ENCODE measurements around the gene AFF3.

AFF3 gene

GRCh38 chr2:99659874-99660273 is 482.5 kb downstream of the AFF3 start:
- Histone ChIP-seq H3K4me3 (ENCODE audit: low read length) (no peak overlapping the region), H3K79me2 (ENCODE audit: control insufficient read depth, low read length) (no peaks in the 10 kb centered on the region), H3K27me3 (ENCODE audit: control insufficient read depth, low read length) (no peaks in the 10 kb centered on the region), H3K9me2 (replicated peaks; ENCODE audit: control insufficient read depth, low read length) (no peaks in the 10 kb centered on the region), H3K4me2 (ENCODE audit: low read length) (no peak overlapping the region), H3K9me3 (ENCODE audit: control insufficient read depth, insufficient read depth, low read length) (no peaks in the 10 kb centered on the region), H3K4me1 (ENCODE audit: control insufficient read depth, low read length) (peaks cover 25% of the 10 kb centered on the region), H3F3A (ENCODE audit: control insufficient read depth, insufficient read depth) (no peaks in the 10 kb centered on the region), H3K27ac (ENCODE audit: low read depth, low read length) (no peak overlapping the region), H4K20me1 (ENCODE audit: control insufficient read depth, insufficient read depth, low read depth, low read length) (no peaks in the 10 kb centered on the region), H3K36me3 (ENCODE audit: control insufficient read depth, low read length) (no peaks in the 10 kb centered on the region; the same call in 1 of the 2 replicates)
- no peak for TF ChIP-seq EZH2phosphoT487 (IDR thresholded peaks at IDR 0.05; ENCODE audit: borderline replicate concordance, low read length)
- TF ChIP-seq, protein P1, sequence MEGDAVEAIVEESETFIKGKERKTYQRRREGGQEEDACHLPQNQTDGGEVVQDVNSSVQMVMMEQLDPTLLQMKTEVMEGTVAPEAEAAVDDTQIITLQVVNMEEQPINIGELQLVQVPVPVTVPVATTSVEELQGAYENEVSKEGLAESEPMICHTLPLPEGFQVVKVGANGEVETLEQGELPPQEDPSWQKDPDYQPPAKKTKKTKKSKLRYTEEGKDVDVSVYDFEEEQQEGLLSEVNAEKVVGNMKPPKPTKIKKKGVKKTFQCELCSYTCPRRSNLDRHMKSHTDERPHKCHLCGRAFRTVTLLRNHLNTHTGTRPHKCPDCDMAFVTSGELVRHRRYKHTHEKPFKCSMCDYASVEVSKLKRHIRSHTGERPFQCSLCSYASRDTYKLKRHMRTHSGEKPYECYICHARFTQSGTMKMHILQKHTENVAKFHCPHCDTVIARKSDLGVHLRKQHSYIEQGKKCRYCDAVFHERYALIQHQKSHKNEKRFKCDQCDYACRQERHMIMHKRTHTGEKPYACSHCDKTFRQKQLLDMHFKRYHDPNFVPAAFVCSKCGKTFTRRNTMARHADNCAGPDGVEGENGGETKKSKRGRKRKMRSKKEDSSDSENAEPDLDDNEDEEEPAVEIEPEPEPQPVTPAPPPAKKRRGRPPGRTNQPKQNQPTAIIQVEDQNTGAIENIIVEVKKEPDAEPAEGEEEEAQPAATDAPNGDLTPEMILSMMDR (IDR thresholded peaks at IDR 0.05; ENCODE audit: low read depth, low read length, poor library complexity, severe bottlenecking), result no peak

GRCh38 chr2:99657691-99658258 is 484.6 kb downstream of the AFF3 start:
- Histone ChIP-seq H3K9me3 (ENCODE audit: control insufficient read depth, insufficient read depth, low read length) (no peaks in the 10 kb centered on the region), H3K9me2 (replicated peaks; ENCODE audit: control insufficient read depth, low read length) (no peaks in the 10 kb centered on the region), H4K20me1 (ENCODE audit: control insufficient read depth, insufficient read depth, low read depth, low read length) (no peaks in the 10 kb centered on the region), H3K4me1 (ENCODE audit: control insufficient read depth, low read length) (peaks cover 25% of the 10 kb centered on the region), H3F3A (ENCODE audit: control insufficient read depth, insufficient read depth) (no peaks in the 10 kb centered on the region), H3K36me3 (ENCODE audit: control insufficient read depth, low read length) (no peaks in the 10 kb centered on the region; the same call in 1 of the 2 replicates), H3K27me3 (ENCODE audit: control insufficient read depth, low read length) (no peaks in the 10 kb centered on the region), H3K27ac (ENCODE audit: low read depth, low read length) (no peak overlapping the region), H3K4me2 (ENCODE audit: low read length) (no peak overlapping the region), H3K79me2 (ENCODE audit: control insufficient read depth, low read length) (no peaks in the 10 kb centered on the region), H3K4me3 (ENCODE audit: low read length) (no peak overlapping the region)
- TF ChIP-seq EZH2phosphoT487 (IDR thresholded peaks at IDR 0.05; ENCODE audit: borderline replicate concordance, low read length), result no peak

GRCh38 chr2:99656994-99657393 is 485.4 kb downstream of the AFF3 start:
- Histone ChIP-seq H3K4me2 (ENCODE audit: low read length) (no peak overlapping the region), H3K4me3 (ENCODE audit: low read length) (no peak overlapping the region), H3K4me1 (ENCODE audit: control insufficient read depth, low read length) (peaks cover 25% of the 10 kb centered on the region), H3K27me3 (ENCODE audit: control insufficient read depth, low read length) (no peaks in the 10 kb centered on the region), H3K79me2 (ENCODE audit: control insufficient read depth, low read length) (no peaks in the 10 kb centered on the region), H3K9me2 (replicated peaks; ENCODE audit: control insufficient read depth, low read length) (no peaks in the 10 kb centered on the region), H3K27ac (ENCODE audit: low read depth, low read length) (no peak overlapping the region), H3K9me3 (ENCODE audit: control insufficient read depth, insufficient read depth, low read length) (no peaks in the 10 kb centered on the region), H4K20me1 (ENCODE audit: control insufficient read depth, insufficient read depth, low read depth, low read length) (no peaks in the 10 kb centered on the region), H3K36me3 (ENCODE audit: control insufficient read depth, low read length) (no peaks in the 10 kb centered on the region; the same call in 1 of the 2 replicates), H3F3A (ENCODE audit: control insufficient read depth, insufficient read depth) (no peaks in the 10 kb centered on the region)
- no peak for TF ChIP-seq EZH2phosphoT487 (IDR thresholded peaks at IDR 0.05; ENCODE audit: borderline replicate concordance, low read length)
- TF ChIP-seq, protein P1 (IDR thresholded peaks at IDR 0.05; ENCODE audit: low read depth, low read length, poor library complexity, severe bottlenecking), result no peak

GRCh38 chr2:99653433-99653832 is 489.0 kb downstream of the AFF3 start:
- Histone ChIP-seq H3K27me3 (ENCODE audit: control insufficient read depth, low read length) (no peaks in the 10 kb centered on the region), H4K20me1 (ENCODE audit: control insufficient read depth, insufficient read depth, low read depth, low read length) (no peaks in the 10 kb centered on the region), H3K4me2 (ENCODE audit: low read length) (no peak overlapping the region), H3F3A (ENCODE audit: control insufficient read depth, insufficient read depth) (no peaks in the 10 kb centered on the region), H3K79me2 (ENCODE audit: control insufficient read depth, low read length) (no peaks in the 10 kb centered on the region), H3K36me3 (ENCODE audit: control insufficient read depth, low read length) (no peaks in the 10 kb centered on the region), H3K27ac (ENCODE audit: low read depth, low read length) (no peak overlapping the region), H3K9me3 (ENCODE audit: control insufficient read depth, insufficient read depth, low read length) (no peaks in the 10 kb centered on the region), H3K4me1 (ENCODE audit: control insufficient read depth, low read length) (peaks cover 16% of the 10 kb centered on the region), H3K9me2 (replicated peaks; ENCODE audit: control insufficient read depth, low read length) (no peaks in the 10 kb centered on the region), H3K4me3 (ENCODE audit: low read length) (no peak overlapping the region)
- TF ChIP-seq, protein P1 (IDR thresholded peaks at IDR 0.05; ENCODE audit: low read depth, low read length, poor library complexity, severe bottlenecking), result no peak
- no peak for TF ChIP-seq EZH2phosphoT487 (IDR thresholded peaks at IDR 0.05; ENCODE audit: borderline replicate concordance, low read length)
